H1 (cell line): ENCODE results near the gene BFSP2. TPM values are rescaled to one million over a fixed set of nuclear protein-coding genes. Genes with fewer than 3 reads are reported as not detected.

Experiments
- CTCF ChIA-PET: fragments of 300-600 bp; sonication (Branson Sonifier 250); formaldehyde crosslinking; loops from one replicate; lab custom pipeline; 2021; ENCODE audit not compliant: partially characterized antibody; lab: Charles Lee
- POLR2A ChIA-PET: fragments of 300-600 bp; sonication (Branson Sonifier 250); formaldehyde crosslinking; loops from one replicate; lab custom pipeline; 2021; ENCODE audit warnings: inconsistent platforms; ENCODE audit not compliant: partially characterized antibody; lab: Charles Lee
- DNase-seq, 2 experiments: peaks; one replicate each; pipeline versions ENCODE4 v3.0.0 to v3.0.0-alpha.2; 2010 to 2022; ENCODE audit warnings: low spot score in 2 of 2, low read depth in 1 of 2, mixed read lengths in 1 of 2
- FAIRE-seq: peaks from 2 replicates; lab custom pipeline; 2011; peaks lifted over from hg19 to GRCh38; lab: Jason Lieb, UNC
- H2AFZ ChIP-seq: 2 replicates; pipeline ENCODE4 v1.8.1; 2012; ENCODE audit warnings: low read length, inconsistent platforms
- H2AK5ac ChIP-seq: 2 replicates; pipeline ENCODE4 v1.6.1; 2013; ENCODE audit warnings: low read depth, low read length
- H2BK120ac ChIP-seq: replicated peaks from 2 replicates; pipeline ENCODE3; 2013; ENCODE audit warnings: low read depth, low read length, inconsistent platforms
- H2BK12ac ChIP-seq: 2 replicates; pipeline ENCODE4 v1.6.1; 2013; ENCODE audit warnings: low read depth, low read length
- H2BK15ac ChIP-seq: 2 replicates; pipeline ENCODE4 v1.6.1; 2013; ENCODE audit warnings: low read length
- H2BK20ac ChIP-seq: 2 replicates; pipeline ENCODE4 v1.6.1; 2013; ENCODE audit warnings: low read length
- H2BK5ac ChIP-seq: 2 replicates; pipeline ENCODE4 v1.6.1; 2013; ENCODE audit warnings: low read depth, low read length
- H3K14ac ChIP-seq: 2 replicates; pipeline ENCODE4 v1.6.1; 2013; ENCODE audit warnings: inconsistent platforms; ENCODE audit not compliant: insufficient read length
- H3K18ac ChIP-seq: 2 replicates; pipeline ENCODE4 v1.6.1; 2013; ENCODE audit warnings: low read length; ENCODE audit errors: extremely low read depth
- H3K23ac ChIP-seq: 2 replicates; pipeline ENCODE4 v1.6.1; 2013; ENCODE audit warnings: inconsistent platforms; ENCODE audit not compliant: insufficient read length
- H3K23me2 ChIP-seq: 2 replicates; pipeline ENCODE4 v1.6.1; 2013; ENCODE audit warnings: low read depth, low read length
- H3K27ac ChIP-seq: 2 replicates; pipeline ENCODE4 v1.6.1; 2011; ENCODE audit warnings: low read depth, low read length, inconsistent platforms
- H3K27me3 ChIP-seq, 4 experiments: replicated peaks in 1 of 4; 1 replicate in 1 of 4; 2 replicates in 3 of 4; pipeline versions ENCODE4 v1.6.1 to v1.8.1; 2011 to 2013; ENCODE audit warnings: low read length in 3 of 4, mild to moderate bottlenecking in 3 of 4, inconsistent platforms in 2 of 4, mixed read lengths in 2 of 4, moderate library complexity in 1 of 4; ENCODE audit not compliant: control insufficient read depth in 3 of 4, insufficient read depth in 3 of 4; ENCODE audit errors: extremely low read depth in 1 of 4
- H3K36me3 ChIP-seq, 4 experiments: 2 replicates each; pipeline versions ENCODE4 v1.6.1 to v1.8.1; 2011 to 2013; ENCODE audit warnings: mild to moderate bottlenecking in 4 of 4, low read length in 3 of 4, moderate library complexity in 2 of 4, control low read depth in 1 of 4, inconsistent platforms in 1 of 4; ENCODE audit not compliant: insufficient read depth in 4 of 4, control insufficient read depth in 2 of 4
- H3K4ac ChIP-seq: replicated peaks from 2 replicates; pipeline ENCODE3; 2013; ENCODE audit warnings: low read length, low read depth, mixed read lengths, inconsistent platforms; ENCODE audit not compliant: insufficient read length
- H3K4me1 ChIP-seq, 4 experiments: replicated peaks in 1 of 4; 1 replicate in 1 of 4; 2 replicates in 3 of 4; pipeline versions ENCODE4 v1.6.1 to v1.8.1; 2011 to 2013; ENCODE audit warnings: low read length in 3 of 4, inconsistent platforms in 2 of 4, mixed read lengths in 1 of 4; ENCODE audit not compliant: insufficient read depth in 4 of 4, control insufficient read depth in 3 of 4
- H3K4me2 ChIP-seq, 2 experiments: 2 replicates each; pipeline versions ENCODE4 v1.6.1 to v1.8.1; 2011 to 2013; ENCODE audit warnings: low read depth in 2 of 2, low read length in 2 of 2, control low read depth in 1 of 2, inconsistent platforms in 1 of 2, mild to moderate bottlenecking in 1 of 2; ENCODE audit not compliant: insufficient read depth in 1 of 2
- H3K4me3 ChIP-seq, 4 experiments: fragments of 200-600, 300-600 bp in 1 of 4; sonication (generic), shearing (Covaris generic), sonication (Bioruptor Twin) in 1 of 4; 2 replicates each; pipeline versions ENCODE4 v1.5.1 to v1.8.1; 2011 to 2016; ENCODE audit warnings: low read length in 4 of 4, low read depth in 3 of 4, control low read depth in 2 of 4, inconsistent platforms in 2 of 4, mild to moderate bottlenecking in 2 of 4, mixed read lengths in 1 of 4, moderate library complexity in 1 of 4; ENCODE audit not compliant: insufficient read depth in 2 of 4; ENCODE audit errors: extremely low read depth in 1 of 4
- H3K56ac ChIP-seq: replicated peaks from 2 replicates; pipeline ENCODE3; 2013; ENCODE audit warnings: low read depth, mild to moderate bottlenecking, mixed read lengths, low read length, inconsistent platforms; ENCODE audit not compliant: insufficient read length
- H3K79me1 ChIP-seq: 2 replicates; pipeline ENCODE4 v1.6.1; 2013; ENCODE audit warnings: low read depth, low read length, control low read depth
- H3K79me2 ChIP-seq, 2 experiments: 2 replicates each; pipeline versions ENCODE4 v1.6.1 to v1.8.1; 2012 to 2013; ENCODE audit warnings: low read length in 2 of 2, mild to moderate bottlenecking in 2 of 2, inconsistent platforms in 1 of 2; ENCODE audit not compliant: insufficient read depth in 2 of 2, control insufficient read depth in 1 of 2
- H3K9ac ChIP-seq, 4 experiments: replicated peaks in 1 of 4; 1 replicate in 1 of 4; 2 replicates in 3 of 4; pipeline versions ENCODE4 v1.6.1 to v1.8.1; 2011 to 2013; ENCODE audit warnings: low read depth in 3 of 4, low read length in 3 of 4, control low read depth in 2 of 4, mild to moderate bottlenecking in 2 of 4, moderate library complexity in 2 of 4, inconsistent platforms in 1 of 4; ENCODE audit errors: extremely low read depth in 1 of 4
- H3K9me3 ChIP-seq, 2 experiments: 2 replicates each; pipeline versions ENCODE4 v1.6.1 to v1.8.1; 2012 to 2013; ENCODE audit warnings: mild to moderate bottlenecking in 2 of 2, moderate library complexity in 2 of 2, control low read depth in 1 of 2, inconsistent platforms in 1 of 2, low read depth in 1 of 2, low read length in 1 of 2, mixed read lengths in 1 of 2; ENCODE audit not compliant: insufficient read depth in 2 of 2
- H4K20me1 ChIP-seq, 2 experiments: replicated peaks in 1 of 2; 2 replicates each; pipeline versions ENCODE3 to v1.8.1; 2011 to 2013; ENCODE audit warnings: inconsistent platforms in 2 of 2, low read length in 2 of 2, mild to moderate bottlenecking in 1 of 2; ENCODE audit not compliant: insufficient read depth in 2 of 2, control insufficient read depth in 1 of 2
- H4K5ac ChIP-seq: 2 replicates; pipeline ENCODE4 v1.6.1; 2013; ENCODE audit warnings: low read length, low read depth, mixed read lengths, inconsistent platforms; ENCODE audit not compliant: insufficient read length
- H4K8ac ChIP-seq: 2 replicates; pipeline ENCODE4 v1.8.0; 2013; ENCODE audit warnings: mild to moderate bottlenecking, moderate library complexity, low read length, inconsistent platforms; ENCODE audit not compliant: insufficient read depth; ENCODE audit errors: extremely low read depth
- H4K91ac ChIP-seq: replicated peaks from 2 replicates; pipeline ENCODE3; 2013; ENCODE audit warnings: low read length, mixed read lengths, inconsistent platforms; ENCODE audit not compliant: insufficient read length
- CTCF ChIP-seq, 3 experiments: IDR thresholded peaks; 1 replicate in 2 of 3; 2 replicates in 1 of 3; pipeline versions ENCODE4 v1.5.1 to v1.6.1; 2011; ENCODE audit warnings: low read length in 3 of 3, mild to moderate bottlenecking in 3 of 3, inconsistent platforms in 2 of 3, low read depth in 1 of 3, moderate library complexity in 1 of 3; ENCODE audit not compliant: insufficient read depth in 1 of 3; ENCODE audit errors: control extremely low read depth in 1 of 3
- GABPA ChIP-seq: IDR thresholded peaks from 2 replicates; pipeline ENCODE4 v1.6.1; 2011; ENCODE audit warnings: mild to moderate bottlenecking, low read length, moderate library complexity, borderline replicate concordance; ENCODE audit not compliant: insufficient read depth
- HDAC6 ChIP-seq: IDR thresholded peaks from one replicate; pipeline ENCODE4 v1.7.1; 2012; ENCODE audit warnings: low read depth, mild to moderate bottlenecking, inconsistent platforms, low read length, moderate library complexity
- JUN ChIP-seq: IDR thresholded peaks from 2 replicates; pipeline ENCODE4 v1.6.1; 2011; ENCODE audit warnings: low read depth, mild to moderate bottlenecking, improper control_type of control experiment, low read length
- RAD21 ChIP-seq, 2 experiments: IDR thresholded peaks in 1 of 2; conservative IDR thresholded peaks in 1 of 2; 2 replicates each; pipeline ENCODE4 v1.6.1; 2011; ENCODE audit warnings: low read depth in 2 of 2, low read length in 2 of 2, improper control_type of control experiment in 1 of 2, inconsistent platforms in 1 of 2, mild to moderate bottlenecking in 1 of 2, moderate library complexity in 1 of 2
- SP2 ChIP-seq: IDR thresholded peaks from 2 replicates; pipeline ENCODE4 v1.6.1; 2012; ENCODE audit warnings: mild to moderate bottlenecking, low read length, inconsistent platforms
- WGBS, 2 experiments: shearing (Covaris generic) in 1 of 2; methylation state at CpG; one replicate each; pipeline versions ENCODE4 v1.1.6 to v1.1.7; 2013 to 2015; ENCODE audit warnings: low lambda C conversion rate in 2 of 2, mixed read lengths in 2 of 2, inconsistent platforms in 1 of 2, low coverage in 1 of 2, missing lambda C conversion rate in 1 of 2; ENCODE audit not compliant: insufficient replicate concordance in 2 of 2, insufficient coverage in 1 of 2, insufficient read length in 1 of 2; ENCODE audit errors: extremely low coverage in 1 of 2, missing lambda C conversion rate in 1 of 2; 5-methylcytosine and 5-hydroxymethylcytosine counted together
- polyA plus RNA-seq, 7 experiments: library from polyadenylated mRNA; depleted of rRNA in 3 of 7; stranded (reverse) in 5 of 7; unstranded in 2 of 7; fragments of >200 nt in 5 of 7; fragments of 200-250 nt in 2 of 7; gene quantifications; 1 replicate in 5 of 7; 2 replicates in 1 of 7; 4 replicates in 1 of 7; pipeline versions ENCODE4 v1.2.1 to v1.2.3, GENCODE V29; 2011 to 2013; ENCODE audit warnings: missing spikeins in 2 of 7, mixed read lengths in 2 of 7
- total RNA-seq: library from RNA; stranded (reverse); fragmentation: NEBNext Ultra II Directional; extraction: Animal tissue kit (Norgen Biotek cat#: 25700); gene quantifications from 2 replicates; pipeline ENCODE4 v1.2.1, GENCODE V29; 2021
- TF ChIP-seq, protein P1 (sequence below): IDR thresholded peaks from 2 replicates; pipeline ENCODE4 v1.6.1; 2011; ENCODE audit warnings: low read length, improper control_type of control experiment

The BFSP2 gene
- total and polyA plus RNA-seq, 2 of the 8 experiments (the other 6 are each of a cell fraction or from before 2014, with no cell fraction given), result not detected

DNA sequence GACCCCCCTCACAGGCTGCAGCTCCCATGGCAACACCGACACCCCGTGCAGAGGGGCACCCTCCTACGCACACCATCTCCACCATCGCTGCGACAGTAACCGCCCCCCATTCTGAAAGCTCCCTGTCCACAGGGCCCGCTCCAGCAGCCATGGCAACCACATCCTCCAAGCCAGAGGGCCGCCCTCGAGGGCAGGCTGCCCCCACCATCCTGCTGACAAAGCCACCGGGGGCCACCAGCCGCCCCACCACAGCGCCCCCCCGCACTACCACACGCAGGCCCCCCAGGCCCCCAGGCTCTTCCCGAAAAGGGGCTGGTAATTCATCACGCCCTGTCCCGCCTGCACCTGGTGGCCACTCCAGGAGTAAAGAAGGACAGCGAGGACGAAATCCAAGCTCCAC is 19.9 kb upstream of the BFSP2 start:
- no peaks in the 10 kb centered on the region for H3K36me3 ChIP-seq
- peaks cover 0 to 9% (median 6%) of the 10 kb centered on the region in 4 experiments; a peak in 6 of 7 replicates for H3K4me1 ChIP-seq
- no peak overlapping the region for H2AFZ ChIP-seq
- no peak overlapping the region for H4K91ac ChIP-seq
- no peak overlapping the region for H2BK15ac ChIP-seq
- H3K4me2 ChIP-seq, result no peak overlapping the region
- H2BK20ac ChIP-seq, result no peak overlapping the region
- H3K18ac ChIP-seq, result no peak overlapping the region
- H2BK5ac ChIP-seq, result no peak overlapping the region; the same call in 1 of the 2 replicates
- no peak overlapping the region for H3K9ac ChIP-seq
- no peaks in the 10 kb centered on the region for H3K27me3 ChIP-seq
- no peak overlapping the region for H3K56ac ChIP-seq
- 91% methylated on average over 14 of the region's 19 CpGs; no CpG with 5 or more reads in 1 of the 2 experiments for WGBS, 2 experiments
- no peak for DNase-seq
- H3K79me2 ChIP-seq, result no peaks in the 10 kb centered on the region
- FAIRE-seq, result no peak
- H3K4me3 ChIP-seq, result no peak overlapping the region
- H2BK12ac ChIP-seq, result no peak overlapping the region
- H3K79me1 ChIP-seq, result no peaks in the 10 kb centered on the region
- TF ChIP-seq HDAC6 (no peak), CTCF (IDR thresholded peaks at IDR 0.05; ENCODE audit: control extremely low read depth in 1 of 3, insufficient read depth in 1 of 3, low read depth in 1 of 3, low read length in 3 of 3) (no peak), JUN (no peak), GABPA (no peak), RAD21 (IDR thresholded peaks at IDR 0.05 in 1 of 2, conservative IDR thresholded peaks at IDR 0.05 in 1 of 2; ENCODE audit: low read depth in 2 of 2, low read length in 2 of 2) (no peak), SP2 (no peak)
- TF ChIP-seq, protein P1, sequence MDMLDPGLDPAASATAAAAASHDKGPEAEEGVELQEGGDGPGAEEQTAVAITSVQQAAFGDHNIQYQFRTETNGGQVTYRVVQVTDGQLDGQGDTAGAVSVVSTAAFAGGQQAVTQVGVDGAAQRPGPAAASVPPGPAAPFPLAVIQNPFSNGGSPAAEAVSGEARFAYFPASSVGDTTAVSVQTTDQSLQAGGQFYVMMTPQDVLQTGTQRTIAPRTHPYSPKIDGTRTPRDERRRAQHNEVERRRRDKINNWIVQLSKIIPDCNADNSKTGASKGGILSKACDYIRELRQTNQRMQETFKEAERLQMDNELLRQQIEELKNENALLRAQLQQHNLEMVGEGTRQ, result no peak
- H3K27ac ChIP-seq, result no peak overlapping the region
- no peak overlapping the region for H3K14ac ChIP-seq
- no peak overlapping the region for H4K8ac ChIP-seq
- no peak overlapping the region for H3K4ac ChIP-seq
- H2BK120ac ChIP-seq, result no peak overlapping the region
- H3K9me3 ChIP-seq, result no peaks in the 10 kb centered on the region
- H3K23ac ChIP-seq, result no peak overlapping the region
- CTCF ChIA-PET, result interaction anchor here (0.6 to 15.8 kb wide), 5 partner anchors 12 to 649 kb away, joined by 3 to 189 read pairs (median 4); no protein-coding TSS in a partner anchor
- no peak overlapping the region for H4K5ac ChIP-seq
- POLR2A ChIA-PET, result no interaction called here
- no peaks in the 10 kb centered on the region for H4K20me1 ChIP-seq
- no peaks in the 10 kb centered on the region for H3K23me2 ChIP-seq
- no peak overlapping the region for H2AK5ac ChIP-seq
